Stimulated activated CD4-positive, alpha-beta T cell treated with anti-CD3 and anti-CD28 coated beads, Interleukin-4, amount 100 ng/mL, for 48 hours (primary cell): Measurements from ENCODE around the gene AKR1B1.

ENCODE experiments used
- DNase-seq, 2 donors: peaks; one replicate each; pipeline ENCODE4 v3.0.0-alpha.2; 2020; ENCODE audit warnings: low read depth in 2 of 2

Gene AKR1B1

DNA sequence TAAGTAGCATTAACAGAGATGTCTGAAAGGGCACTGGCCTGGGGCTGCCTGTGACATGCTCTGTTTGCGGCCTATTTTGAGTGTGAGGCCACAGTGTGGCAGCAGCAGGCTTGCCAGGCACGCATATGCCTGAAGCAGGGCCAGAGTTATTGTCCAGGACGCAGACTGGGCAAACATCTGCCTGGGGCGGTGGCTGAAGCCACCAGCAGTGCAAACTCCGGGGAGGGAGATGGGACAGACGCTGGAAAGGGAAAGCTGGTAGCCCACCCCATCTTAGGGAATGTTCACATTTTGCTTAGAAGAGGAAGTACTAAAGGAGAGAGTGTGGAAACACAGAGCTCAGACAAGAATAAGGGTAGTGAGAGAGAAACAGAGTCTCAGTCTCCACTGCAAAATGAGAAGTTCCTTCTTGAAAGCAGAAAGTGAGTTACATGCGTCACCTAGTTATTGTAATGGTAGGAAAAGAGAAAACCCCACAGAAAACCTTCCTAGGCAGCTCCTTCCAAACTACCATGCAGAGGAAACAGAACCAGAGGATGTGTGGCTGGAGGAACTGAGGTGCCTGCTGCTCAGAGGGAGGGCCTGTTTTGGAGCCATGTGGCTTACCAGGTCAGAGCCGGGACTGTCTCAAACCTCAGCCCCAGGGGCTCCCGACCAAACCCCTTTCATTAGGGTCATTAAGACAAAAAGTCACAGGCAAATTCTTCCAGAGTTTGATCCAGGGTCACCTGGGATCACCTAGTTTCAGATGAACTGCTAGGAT is 14.5 kb downstream of the AKR1B1 start:
- DNase-seq, result no peak

DNA sequence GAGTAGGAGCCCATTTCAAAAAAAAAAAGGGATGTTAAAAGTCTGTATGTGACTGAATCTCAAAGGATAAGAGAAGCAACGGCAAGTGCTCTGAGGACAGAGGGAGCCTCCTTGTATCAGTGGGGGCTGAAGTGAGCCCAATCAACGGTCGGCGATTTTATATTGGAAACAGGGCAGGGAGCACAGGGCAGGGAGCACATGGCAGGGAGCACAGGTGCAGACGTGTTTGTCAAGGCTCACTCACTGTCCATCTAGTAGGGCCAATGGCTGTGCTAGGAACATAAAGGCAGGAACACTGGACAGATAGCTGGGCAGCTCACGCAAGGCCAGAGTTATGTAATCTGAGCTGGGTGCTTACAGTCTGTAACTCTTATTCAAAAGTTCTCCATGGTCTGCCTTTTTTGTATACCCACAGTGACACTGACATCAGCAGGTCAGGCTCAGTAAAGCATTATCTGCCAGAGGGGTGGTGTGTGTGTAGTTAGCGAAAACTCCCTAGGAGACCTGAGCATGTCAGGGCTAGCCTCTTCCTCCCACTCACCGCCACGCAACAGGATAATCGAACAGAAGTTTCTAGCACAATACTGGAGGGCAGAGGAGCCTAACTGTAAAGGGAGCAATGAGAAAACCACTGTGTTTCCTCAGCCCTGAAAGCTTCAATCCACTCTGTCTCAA is 15.4 kb downstream of the AKR1B1 start:
- DNase-seq, result no peak

DNA sequence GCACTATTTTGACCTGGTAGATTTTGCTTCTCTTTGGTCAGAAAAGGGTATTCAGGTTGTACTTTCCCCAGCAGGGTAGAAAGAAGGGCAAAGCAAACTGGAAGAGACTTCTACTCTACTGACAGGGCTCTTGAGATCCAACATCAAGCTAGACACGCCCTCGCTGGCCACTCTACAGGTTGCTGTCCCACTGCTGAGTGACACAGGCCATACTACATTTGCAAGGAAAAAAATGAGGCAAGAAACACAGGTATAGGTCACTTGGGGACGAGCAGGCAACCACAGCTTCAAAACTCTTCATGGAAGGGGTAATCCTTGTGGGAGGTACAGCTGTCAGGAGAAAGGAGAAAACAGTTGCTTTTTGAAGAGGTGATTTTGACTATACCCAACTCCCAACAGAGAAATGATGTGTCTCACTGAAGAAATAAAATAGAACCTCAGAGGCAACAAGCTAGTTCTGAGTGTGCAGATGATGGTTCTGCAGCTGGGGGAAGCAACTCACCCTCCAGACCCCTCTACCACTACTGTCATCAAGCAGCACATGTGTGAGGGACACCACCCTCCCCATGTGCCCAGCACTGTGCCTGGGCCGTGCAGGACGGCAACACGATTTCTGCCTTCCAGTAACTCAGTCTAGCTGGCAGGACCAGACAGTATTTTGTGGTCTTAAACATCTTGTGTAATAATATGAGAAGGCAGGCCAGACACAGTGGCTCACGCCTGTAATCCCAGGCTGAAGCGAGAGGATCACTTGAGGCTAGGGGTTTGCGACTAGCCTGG is 16.3 kb downstream of the AKR1B1 start:
- no peak for DNase-seq

DNA sequence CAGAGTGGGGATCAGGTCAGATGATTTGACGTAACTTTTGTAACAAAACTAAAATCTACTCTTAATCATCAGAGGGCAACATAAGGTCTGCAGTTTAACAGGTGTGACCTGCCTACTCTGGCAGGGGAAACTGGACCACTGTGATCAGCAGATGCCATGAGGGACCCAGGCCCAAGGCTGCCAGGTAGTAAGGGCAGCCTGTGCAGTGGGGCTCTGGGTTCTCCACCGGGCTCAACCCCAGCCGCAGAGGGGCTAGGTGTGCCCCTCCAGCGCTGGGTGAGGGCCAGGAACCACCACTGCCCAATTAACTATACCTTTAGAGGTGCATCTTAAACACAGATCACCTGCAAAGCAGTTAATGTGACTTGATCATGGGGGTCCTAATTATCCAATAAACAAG is 17.6 kb downstream of the AKR1B1 start:
- DNase-seq, result no peak

DNA sequence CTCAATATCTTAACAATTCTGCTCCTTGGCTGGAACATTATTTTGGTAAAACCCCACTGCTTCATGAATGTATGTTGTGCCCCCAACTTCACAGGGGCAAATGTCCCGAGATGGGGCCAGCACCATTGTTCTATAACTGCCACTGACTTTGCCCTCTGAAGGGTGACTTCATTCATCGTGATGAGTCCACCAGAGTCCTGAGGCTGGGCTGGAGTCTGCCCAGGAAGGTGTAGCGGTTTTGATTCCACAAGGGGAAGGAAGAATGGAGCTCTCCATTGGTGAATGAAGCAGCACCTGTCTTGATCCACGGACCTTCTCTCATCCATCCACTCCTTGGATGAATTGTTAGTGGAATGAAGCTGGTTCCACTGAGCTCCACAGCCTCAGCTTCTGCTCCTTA is 18.4 kb downstream of the AKR1B1 start:
- DNase-seq, result no peak

DNA sequence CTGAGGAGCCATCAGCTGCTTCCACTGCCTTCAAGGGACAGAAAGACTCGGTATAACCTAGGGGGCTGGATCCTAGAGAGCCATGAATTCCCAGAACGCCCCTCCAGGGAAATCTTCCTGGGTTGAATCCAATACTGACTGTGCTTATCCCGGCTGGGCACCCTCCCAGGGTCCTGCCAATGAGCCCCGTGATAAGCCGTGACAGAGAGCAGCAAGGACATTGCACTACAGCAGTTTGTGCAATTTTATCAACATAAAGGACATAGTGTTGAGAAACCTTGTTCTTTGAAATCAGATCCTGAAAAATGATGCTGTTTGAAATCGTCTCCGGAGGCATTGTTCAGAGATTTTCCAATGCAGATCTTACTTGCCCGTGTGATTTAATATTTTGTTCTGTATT is 18.8 kb downstream of the AKR1B1 start:
- DNase-seq, result no peak

DNA sequence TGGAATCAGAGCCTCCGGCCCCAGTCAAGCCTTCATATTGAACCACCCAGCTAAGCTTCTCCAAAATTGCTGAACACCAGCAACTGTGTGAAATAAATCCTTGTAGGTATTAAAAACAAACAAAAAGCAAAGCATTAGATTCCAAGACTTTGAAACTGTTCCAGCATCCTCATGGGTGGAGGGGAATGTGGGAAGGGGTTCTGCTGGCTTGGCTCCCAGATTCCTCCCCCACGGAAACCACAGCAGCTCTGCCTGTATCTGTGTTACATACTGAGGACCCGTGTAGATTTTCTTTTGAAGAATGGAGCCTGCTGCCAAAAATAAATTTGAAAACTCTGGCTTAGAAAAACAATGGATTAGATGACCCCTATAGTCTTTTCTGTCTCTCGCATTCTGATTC is 20.0 kb downstream of the AKR1B1 start:
- no peak for DNase-seq

DNA sequence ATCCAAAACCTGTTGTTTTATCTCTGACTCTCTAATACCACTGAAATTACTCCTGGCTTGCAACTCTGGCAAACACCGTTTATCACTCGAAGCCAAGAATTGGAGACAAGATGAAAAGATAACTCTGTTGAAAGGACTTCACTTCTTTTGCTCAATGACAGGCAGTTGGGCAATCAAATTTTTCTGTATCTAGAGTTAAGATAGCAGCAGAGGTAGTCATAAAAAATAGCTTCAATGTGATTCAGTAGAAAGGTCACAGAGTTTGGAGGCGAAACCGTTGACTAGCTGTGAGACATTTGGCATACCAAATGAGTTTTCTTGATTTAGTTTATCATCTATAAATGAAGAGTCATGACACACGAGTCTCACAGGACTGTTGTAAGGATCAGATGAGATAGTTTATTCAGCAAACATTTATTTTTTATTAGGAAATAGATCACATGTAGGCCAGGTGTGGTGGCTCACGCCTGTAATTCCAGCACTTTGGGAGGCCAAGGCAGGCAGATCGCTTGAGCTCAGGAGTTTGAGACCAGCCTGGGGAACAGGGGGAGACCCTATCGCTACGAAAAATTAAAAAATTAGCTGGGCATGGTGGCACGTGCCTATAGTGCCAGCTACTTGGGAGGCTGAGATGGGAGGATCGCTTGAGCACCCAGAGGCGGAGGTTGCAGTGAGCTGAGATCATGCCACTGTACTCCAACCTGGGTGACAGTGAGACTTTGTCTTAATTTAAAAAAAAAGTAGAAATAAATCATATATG is 23.6 kb downstream of the AKR1B1 start:
- DNase-seq, result no peak

DNA sequence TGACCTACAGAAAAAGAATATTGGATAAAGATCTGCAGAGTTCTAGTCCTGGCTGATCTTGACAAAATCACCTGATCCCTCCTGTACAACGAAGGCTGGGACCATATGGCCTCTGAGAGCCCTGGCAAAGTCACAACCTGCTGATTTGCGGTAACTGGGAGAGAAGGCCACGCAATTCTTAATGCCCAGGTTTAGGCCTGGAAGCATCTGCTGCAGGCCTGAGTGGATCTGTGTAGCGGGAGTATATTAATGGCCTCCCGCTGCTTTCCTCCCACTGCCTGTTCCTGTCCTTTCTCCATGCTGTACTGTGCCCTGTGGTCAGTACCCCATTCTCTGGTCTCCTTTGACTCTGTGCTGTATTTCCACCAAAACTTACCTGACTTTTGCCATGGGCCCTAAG is 24.2 kb downstream of the AKR1B1 start:
- no peak for DNase-seq

DNA sequence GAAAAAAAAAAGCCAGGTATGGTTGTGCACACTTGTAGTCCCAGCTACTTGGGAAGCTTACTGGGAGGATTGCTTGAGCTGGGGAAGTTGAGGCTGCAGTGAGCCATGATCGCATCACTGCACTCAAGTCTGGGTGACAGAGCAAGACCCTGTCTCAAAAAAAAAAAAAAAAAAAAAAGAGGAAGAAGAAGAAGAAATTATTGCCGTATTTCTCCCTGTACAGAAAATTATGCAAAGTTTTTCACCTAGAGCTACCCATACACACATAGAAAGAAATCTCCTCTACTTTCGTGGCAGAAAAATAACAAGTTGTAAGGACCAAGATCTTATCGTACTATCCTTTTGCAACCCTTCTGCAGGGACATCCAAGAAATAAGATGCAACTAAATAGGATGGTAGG is 25.5 kb downstream of the AKR1B1 start:
- no peak for DNase-seq

DNA sequence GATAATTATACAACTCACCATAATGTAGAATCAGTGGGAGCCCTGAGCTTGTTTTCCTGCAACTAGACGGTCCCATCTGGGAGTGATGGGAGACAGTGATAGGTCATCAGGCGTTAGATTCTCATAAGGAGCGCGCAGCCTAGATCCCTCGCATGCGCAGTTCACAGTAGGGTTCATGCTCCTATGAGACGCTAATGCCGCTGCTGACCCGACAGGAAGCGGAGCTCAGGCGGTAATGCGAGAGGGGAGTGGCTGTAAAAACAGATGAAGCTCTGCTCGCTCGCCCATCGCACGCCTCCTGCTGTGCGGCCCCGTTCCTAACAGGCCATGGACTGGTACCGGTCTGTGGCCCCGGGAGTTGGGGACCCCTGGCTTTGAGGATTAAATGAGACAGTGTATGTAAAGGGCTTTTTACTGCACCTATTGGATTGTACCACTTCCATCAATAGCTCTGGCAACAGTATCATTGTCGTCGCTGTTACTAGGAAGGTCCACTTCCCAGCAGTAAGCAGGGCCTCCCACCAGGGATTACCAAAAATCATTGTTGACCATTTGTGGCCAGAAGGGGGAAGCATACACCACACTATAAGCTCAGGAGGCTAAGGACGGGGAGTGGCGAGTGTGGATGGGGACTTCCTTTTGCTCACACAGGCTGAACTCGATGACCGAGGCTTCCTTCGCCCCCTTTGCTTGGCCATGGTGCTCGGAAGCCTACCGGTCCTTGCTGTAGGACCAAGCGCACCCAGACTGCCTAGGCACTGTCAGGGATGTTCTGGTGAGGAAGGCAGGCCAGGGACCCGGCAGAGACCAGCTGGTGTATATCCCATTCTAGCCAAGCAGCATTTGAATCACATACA is 26.4 kb downstream of the AKR1B1 start:
- peak; percentile 53 to 75 for DNase-seq

DNA sequence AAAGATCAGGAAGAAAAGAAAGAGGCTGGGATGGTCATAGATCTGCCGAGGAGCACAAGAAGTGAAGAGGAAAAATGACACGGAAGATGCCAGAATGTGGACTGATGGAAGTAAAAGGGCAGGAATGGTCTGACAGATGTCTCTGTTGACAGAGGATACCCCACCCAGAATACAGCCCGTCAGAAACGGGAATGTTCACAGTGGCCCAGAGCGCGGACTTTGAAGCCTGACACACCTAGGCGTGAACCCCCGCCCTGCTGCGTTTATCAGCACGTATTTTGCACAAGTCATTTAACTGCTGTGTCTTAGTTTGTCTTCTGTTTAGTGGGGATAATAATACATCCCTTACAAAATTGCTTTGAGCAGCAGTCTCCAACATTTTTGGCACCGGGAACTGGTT is 27.1 kb downstream of the AKR1B1 start:
- no peak for DNase-seq

DNA sequence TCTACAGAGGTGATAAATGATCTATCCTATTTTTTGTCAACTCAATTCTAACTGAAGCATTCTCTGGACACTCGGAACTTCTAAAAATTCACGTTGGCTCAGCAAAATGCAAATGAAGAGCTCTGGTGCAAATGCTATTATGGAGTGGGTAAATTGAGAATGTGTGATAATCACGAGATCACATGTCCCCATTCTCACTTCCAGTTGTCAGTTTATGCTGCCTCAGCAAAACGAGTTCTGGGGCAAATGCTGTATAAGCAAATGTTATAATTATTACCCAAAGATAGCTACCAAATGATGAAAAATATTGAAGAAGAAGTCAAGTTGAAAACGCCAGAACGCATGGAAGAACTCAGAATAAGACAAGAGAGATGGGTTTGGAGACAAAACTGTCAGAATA is 29.4 kb downstream of the AKR1B1 start:
- no peak for DNase-seq

DNA sequence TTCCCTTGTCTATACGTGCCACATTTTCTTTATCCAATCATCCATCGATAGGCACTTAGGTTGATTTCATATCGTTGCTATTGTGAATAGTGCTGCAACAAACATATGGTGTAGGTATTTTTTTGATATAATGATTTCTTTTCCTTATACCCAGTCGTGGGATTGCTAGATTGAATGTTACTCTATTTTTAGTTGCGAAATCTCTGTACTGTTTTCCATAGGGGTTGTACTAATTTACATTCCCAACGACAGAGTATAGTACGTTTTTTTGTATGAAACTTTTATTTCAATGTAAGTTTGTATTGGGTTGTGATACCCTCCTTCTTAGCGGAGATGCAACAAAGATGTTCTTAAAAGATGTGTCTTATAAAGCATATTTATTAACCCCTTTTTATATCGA is 30.0 kb downstream of the AKR1B1 start:
- DNase-seq, result no peak

DNA sequence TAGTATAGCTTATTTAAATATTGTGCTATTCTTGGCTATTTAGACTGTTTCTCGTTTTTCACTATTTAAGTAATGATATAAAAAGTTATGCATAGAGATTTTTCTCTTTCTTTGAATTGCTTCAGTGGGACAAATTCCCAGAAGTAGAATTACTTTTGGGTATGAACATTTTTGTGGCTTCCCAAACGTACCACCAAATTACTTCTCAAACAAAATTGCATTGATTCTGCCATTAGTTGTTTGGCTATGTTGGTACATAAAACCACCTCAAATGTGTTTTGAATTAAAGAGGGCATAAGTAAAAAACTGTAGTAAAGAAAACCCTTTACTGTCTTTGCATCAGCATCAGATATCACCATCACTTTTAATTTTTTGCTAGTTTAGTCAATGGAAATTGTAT is 31.0 kb downstream of the AKR1B1 start:
- no peak for DNase-seq

DNA sequence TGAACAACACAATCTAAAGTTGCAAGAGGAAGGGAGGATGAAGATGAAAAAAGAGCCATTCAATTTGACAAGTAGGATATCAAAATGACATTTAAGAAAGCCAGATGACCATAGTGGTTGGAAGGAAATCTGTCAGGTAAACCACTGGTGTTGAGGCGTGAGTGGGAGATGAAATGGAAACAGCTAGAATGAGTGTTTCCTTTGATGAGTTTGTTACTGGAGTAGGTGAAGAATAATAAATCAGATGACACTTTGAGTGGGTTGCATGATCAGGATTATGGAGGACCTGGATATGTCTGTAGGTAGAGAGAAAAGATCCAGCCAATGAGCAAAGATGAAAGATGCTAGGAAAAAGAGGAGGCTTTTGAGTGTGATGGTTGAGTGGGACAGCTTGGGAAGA is 33.1 kb downstream of the AKR1B1 start:
- DNase-seq, result no peak

DNA sequence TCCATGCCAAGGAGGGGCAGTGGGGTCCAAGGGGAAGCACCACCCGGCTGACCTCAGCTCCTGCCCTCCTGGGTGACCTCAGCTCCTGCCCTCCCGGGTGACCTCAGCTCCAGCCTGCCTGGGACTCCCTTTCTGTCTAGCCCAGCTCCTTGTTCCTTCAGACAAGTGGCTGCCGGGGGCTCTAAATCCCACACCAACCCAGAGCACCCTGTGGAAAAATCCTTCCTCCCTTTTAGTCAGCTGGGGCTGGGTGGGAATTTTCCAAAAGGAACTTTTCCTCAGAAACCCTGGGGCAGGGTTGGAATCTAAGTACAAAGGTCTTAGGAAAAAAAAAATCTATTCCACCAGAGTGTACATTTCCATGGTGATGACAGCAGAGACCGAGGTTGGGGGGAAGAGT is 36.3 kb downstream of the AKR1B1 start:
- DNase-seq, result no peak

DNA sequence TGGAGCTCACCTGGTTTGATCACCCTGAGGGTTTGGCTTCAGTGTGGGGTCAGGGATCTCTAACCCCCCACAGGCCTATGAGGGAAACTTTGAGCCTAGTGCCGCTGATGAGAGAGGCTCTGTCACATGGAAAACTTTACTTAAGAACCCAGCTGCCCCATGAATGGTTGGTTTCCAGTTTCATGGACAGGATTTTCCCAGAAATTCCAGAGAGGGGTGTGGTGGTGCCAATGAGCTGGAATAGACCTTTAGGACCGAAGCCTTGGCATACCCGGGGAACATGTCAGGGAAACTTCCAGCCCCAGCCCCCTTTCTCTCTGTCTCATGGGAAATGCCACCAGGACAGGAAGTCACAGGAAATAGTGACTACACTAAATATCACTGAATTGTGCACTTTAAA is 36.9 kb downstream of the AKR1B1 start:
- DNase-seq, result no peak

DNA sequence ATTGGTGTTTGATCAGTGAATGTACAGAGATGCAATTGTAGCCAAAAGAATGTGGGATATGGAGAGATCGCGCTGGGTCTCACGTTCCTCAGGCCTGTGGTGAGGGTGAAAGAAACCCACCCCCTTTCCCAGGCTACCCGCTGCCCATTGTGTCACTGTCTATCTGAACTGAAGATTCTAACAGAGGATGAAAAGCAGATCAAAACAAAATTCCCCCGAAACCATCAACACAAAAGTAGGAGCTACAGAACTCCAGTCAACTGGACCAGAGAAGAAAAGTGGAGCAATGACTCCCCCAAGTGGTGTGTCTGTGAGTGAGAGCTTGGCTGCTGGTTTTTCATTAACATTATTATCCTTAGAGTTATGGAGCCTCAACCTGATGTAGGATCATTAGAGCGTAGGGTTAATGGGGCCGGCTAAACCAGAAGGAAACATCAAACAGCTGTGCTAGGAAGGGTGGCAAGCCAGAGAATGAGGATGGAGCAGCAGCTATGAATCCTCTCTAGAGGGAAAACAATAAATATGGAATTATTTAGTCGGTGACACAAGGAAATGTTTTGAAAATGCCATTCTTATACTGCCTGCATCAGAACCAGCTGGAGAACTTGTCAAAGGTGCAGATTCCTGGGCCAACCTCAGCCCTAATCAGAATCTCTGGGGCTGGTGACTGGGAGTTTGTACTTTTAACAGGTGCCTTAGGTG is 38.3 kb downstream of the AKR1B1 start:
- no peak for DNase-seq

DNA sequence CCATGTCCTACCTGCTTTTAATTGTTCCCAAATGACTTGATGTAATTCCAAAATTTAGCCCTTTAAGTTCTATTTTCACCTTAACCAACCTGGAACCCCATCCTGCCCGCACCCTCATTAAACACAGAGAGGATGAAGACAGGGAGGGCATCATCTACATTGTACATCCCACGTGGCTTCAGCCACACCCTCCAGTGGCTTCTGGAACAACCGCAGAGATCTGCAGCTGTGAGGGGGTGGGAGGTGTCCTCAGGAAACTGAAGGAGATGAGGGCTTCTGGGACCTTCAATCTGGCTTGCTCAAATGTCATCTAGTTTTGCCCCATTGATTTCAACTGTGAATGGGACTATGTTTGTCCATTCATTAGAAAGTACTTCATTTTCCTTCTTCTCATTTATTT is 39.0 kb downstream of the AKR1B1 start:
- DNase-seq, result no peak

DNA sequence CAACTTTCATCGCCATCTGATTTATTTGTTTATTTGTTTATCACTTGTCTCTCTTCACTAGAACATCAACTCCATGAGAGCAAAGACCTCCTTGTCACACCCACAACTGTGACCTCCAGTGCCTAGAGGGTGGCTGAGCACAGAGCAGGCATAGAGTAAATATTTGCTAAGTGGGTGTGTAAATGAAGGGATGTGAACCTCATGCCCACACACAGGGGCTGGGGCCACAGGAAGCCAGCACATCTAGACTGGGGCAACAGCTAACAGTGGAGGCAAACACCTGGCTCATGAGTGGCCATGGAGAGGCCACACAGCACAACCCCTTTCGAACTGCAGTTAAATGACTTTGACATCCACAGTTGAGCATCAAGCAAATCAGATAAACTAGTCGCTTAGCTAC is 39.8 kb downstream of the AKR1B1 start:
- no peak for DNase-seq
